HL-60 (cell line): ENCODE data around the gene SEC14L5.

Experiments used
- DNase-seq, 2 experiments: peaks; one replicate each; pipeline ENCODE4 v3.0.0-alpha.2; 2010 to 2020; ENCODE audit warnings: low read depth in 1 of 2, low spot score in 1 of 2
- H3K27ac ChIP-seq: fragments of 250-450 bp; sonication (Bioruptor Pico); replicated peaks from 2 replicates; pipeline ENCODE4 v1.5.1; 2020; ENCODE audit warnings: mild to moderate bottlenecking, moderate library complexity
- H3K27me3 ChIP-seq: fragments of 250-450 bp; sonication (Bioruptor Pico); 2 replicates; pipeline ENCODE4 v1.5.1; 2021; ENCODE audit warnings: mild to moderate bottlenecking, moderate library complexity; ENCODE audit not compliant: insufficient read depth, poor library complexity, severe bottlenecking
- H3K4me3 ChIP-seq: replicated peaks from 2 replicates; pipeline ENCODE4 v1.5.1; 2011; ENCODE audit warnings: mild to moderate bottlenecking, control low read depth, low read length; ENCODE audit not compliant: insufficient read depth
- CTCF ChIP-seq: IDR thresholded peaks from one replicate; pipeline ENCODE4 v1.5.1; 2011; ENCODE audit warnings: low read length, control low read depth, inconsistent platforms; ENCODE audit not compliant: insufficient read depth
- GABPA ChIP-seq: IDR thresholded peaks from 2 replicates; pipeline ENCODE4 v1.6.1; 2012; ENCODE audit warnings: low read depth
- POLR2AphosphoS5 ChIP-seq: IDR thresholded peaks from 2 replicates; pipeline ENCODE4 v1.6.1; 2012; ENCODE audit warnings: low read depth
- REST ChIP-seq: IDR thresholded peaks from 2 replicates; pipeline ENCODE4 v1.6.1; 2012; ENCODE audit warnings: low read depth; ENCODE audit not compliant: insufficient replicate concordance
- SPI1 ChIP-seq: IDR thresholded peaks from 2 replicates; pipeline ENCODE4 v1.6.1; 2012; ENCODE audit warnings: low read depth, mild to moderate bottlenecking, borderline replicate concordance

The SEC14L5 gene

DNA sequence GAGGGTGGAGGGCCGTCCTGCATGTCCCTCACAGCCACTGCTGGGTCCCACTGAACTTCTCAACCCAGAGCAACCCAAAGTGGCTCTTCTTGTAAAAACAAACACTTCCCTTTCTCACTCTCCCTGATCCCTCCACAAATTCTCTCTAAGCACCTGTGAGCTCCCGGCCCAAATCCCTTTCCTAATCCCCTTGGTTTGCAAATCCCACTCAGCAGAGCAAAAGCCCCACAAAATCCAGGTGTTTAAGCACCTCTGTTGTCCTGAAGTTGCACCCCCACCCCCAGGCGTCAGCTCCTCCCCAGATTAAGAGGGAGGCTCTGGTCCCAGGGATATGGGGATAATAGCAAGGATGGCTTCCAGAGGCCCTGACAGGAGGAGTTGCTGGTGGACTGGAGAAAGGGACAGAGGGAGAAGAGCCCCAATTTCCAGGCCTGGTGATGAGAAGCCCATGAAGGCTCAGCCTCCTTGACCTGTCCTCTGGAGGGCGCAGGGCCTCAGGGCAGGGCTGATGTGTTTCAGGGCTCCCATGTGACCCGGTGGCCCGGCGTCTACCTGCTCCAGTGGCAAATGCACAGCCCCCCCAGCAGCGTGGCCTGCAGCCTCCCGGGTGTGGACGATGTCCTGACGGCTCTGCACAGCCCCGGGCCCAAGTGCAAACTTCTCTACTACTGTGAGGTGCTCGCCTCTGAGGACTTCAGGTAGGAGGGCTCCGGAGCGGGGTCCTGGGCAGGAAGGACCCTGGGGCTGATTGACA lies 52.6 kb downstream of the SEC14L5 start:
- TF ChIP-seq GABPA (no peak), SPI1 (no peak), POLR2AphosphoS5 (no peak), REST (no peak), CTCF (no peak)
- no peak for DNase-seq
- Histone ChIP-seq H3K27me3 (no peaks in the 10 kb centered on the region), H3K4me3 (no peak overlapping the region), H3K27ac (no peak overlapping the region)

GRCh38 chr16:5011637-5012036 lies 53.5 kb downstream of the SEC14L5 start:
- Histone ChIP-seq H3K27me3 (no peaks in the 10 kb centered on the region), H3K4me3 (no peak overlapping the region), H3K27ac (no peak overlapping the region)
- no peak for DNase-seq
- TF ChIP-seq CTCF (no peak), GABPA (no peak), REST (no peak), POLR2AphosphoS5 (no peak), SPI1 (no peak)

- TF ChIP-seq REST = no peak
- TF ChIP-seq GABPA = no peak
- TF ChIP-seq SPI1 = no peak
- TF ChIP-seq CTCF = no peak
- TF ChIP-seq POLR2AphosphoS5 = no peak
These were observed 54.8 kb downstream of the SEC14L5 start for GRCh38 chr16:5012887-5013286.

More at GRCh38 chr16:5012887-5013286, 54.8 kb downstream of the SEC14L5 start:
- no peak for DNase-seq
- Histone ChIP-seq H3K4me3 (no peak overlapping the region), H3K27me3 (no peaks in the 10 kb centered on the region), H3K27ac (no peak overlapping the region)
